Hepatocyte (in vitro differentiated cells): ENCODE data around the gene ADCY9. TPM values are rescaled to one million over a fixed set of nuclear protein-coding genes. Genes with fewer than 3 reads are reported as not detected.

ENCODE experiments used
- DNase-seq: peaks from one replicate; pipeline ENCODE4 v3.0.0-alpha.2; 2016; ENCODE audit warnings: low spot score
- H2AFZ ChIP-seq: fragments of 200-600 bp; sonication (generic); 2 replicates; pipeline ENCODE4 v1.6.0; 2016; ENCODE audit warnings: antibody characterized with exemption, mild to moderate bottlenecking
- H3K27ac ChIP-seq: fragments of 200-600 bp; sonication (generic); 2 replicates; pipeline ENCODE4 v1.5.1; 2016; ENCODE audit warnings: mild to moderate bottlenecking
- H3K27me3 ChIP-seq: fragments of 200-600 bp; sonication (generic); 2 replicates; pipeline ENCODE4 v1.6.1; 2016
- H3K36me3 ChIP-seq: fragments of 200-600 bp; sonication (generic); replicated peaks from 2 replicates; pipeline ENCODE4 v1.5.1; 2016; ENCODE audit warnings: low read depth; ENCODE audit not compliant: insufficient read depth
- H3K4me1 ChIP-seq: fragments of 200-600 bp; sonication (generic); 2 replicates; pipeline ENCODE4 v1.5.1; 2016; ENCODE audit warnings: mild to moderate bottlenecking, moderate library complexity; ENCODE audit not compliant: insufficient read depth
- H3K4me2 ChIP-seq: fragments of 200-600 bp; sonication (generic); 2 replicates; pipeline ENCODE4 v1.6.0; 2016
- H3K4me3 ChIP-seq: fragments of 200-600 bp; sonication (generic); 2 replicates; pipeline ENCODE4 v1.5.1; 2016; ENCODE audit warnings: mild to moderate bottlenecking
- H3K79me2 ChIP-seq: fragments of 200-600 bp; sonication (generic); 2 replicates; pipeline ENCODE4 v1.6.0; 2017; ENCODE audit warnings: mild to moderate bottlenecking
- H3K9me2 ChIP-seq: fragments of 200-600 bp; sonication (generic); replicated peaks from 2 replicates; pipeline ENCODE4 v1.6.0; 2017; ENCODE audit warnings: mild to moderate bottlenecking; ENCODE audit not compliant: insufficient read depth
- H3K9me3 ChIP-seq: fragments of 200-600 bp; sonication (generic); 2 replicates; pipeline ENCODE4 v1.5.1; 2016; ENCODE audit warnings: low read depth, mild to moderate bottlenecking
- H4K20me1 ChIP-seq: fragments of 200-600 bp; sonication (generic); 2 replicates; pipeline ENCODE4 v1.6.0; 2016; ENCODE audit warnings: mild to moderate bottlenecking; ENCODE audit not compliant: insufficient read depth, poor library complexity, severe bottlenecking
- EZH2 ChIP-seq: fragments of 200-600 bp; sonication (generic); IDR thresholded peaks from 2 replicates; pipeline ENCODE4 v1.6.1; 2016; ENCODE audit warnings: antibody characterized with exemption, mild to moderate bottlenecking, borderline replicate concordance
- EZH2phosphoT487 ChIP-seq: fragments of 200-600 bp; sonication (generic); IDR thresholded peaks from one replicate; pipeline ENCODE4 v1.6.1; 2018; ENCODE audit warnings: antibody characterized with exemption, mild to moderate bottlenecking, low read depth, moderate library complexity; ENCODE audit not compliant: unreplicated experiment, severe bottlenecking
- WGBS: methylation state at CpG from one replicate; pipeline ENCODE4 v1.1.6; 2016; ENCODE audit warnings: low lambda C conversion rate; ENCODE audit errors: missing lambda C conversion rate; 5-methylcytosine and 5-hydroxymethylcytosine counted together
- polyA plus RNA-seq: library from polyadenylated mRNA; unstranded; fragments of >200 nt; fragmentation: Nextera tagmentation; extraction: Ambion mirVana; gene quantifications from 2 replicates; pipeline ENCODE4 v1.2.1, GENCODE V29; 2016
- total RNA-seq: library from RNA; depleted of rRNA; stranded (reverse); fragments of >200 nt; gene quantifications from 2 replicates; pipeline ENCODE4 v1.2.3, GENCODE V29; 2014
- TF ChIP-seq, protein P1 (sequence below): fragments of 200-600 bp; sonication (generic); IDR thresholded peaks from 2 replicates; pipeline ENCODE4 v1.5.1; 2016; ENCODE audit warnings: antibody characterized with exemption, mild to moderate bottlenecking; ENCODE audit not compliant: poor library complexity

Gene ADCY9
- total RNA-seq (12.4 and 15.9 TPM in 2 replicates), polyA plus RNA-seq (7.6 and 12.0 TPM in 2 replicates)

DNA sequence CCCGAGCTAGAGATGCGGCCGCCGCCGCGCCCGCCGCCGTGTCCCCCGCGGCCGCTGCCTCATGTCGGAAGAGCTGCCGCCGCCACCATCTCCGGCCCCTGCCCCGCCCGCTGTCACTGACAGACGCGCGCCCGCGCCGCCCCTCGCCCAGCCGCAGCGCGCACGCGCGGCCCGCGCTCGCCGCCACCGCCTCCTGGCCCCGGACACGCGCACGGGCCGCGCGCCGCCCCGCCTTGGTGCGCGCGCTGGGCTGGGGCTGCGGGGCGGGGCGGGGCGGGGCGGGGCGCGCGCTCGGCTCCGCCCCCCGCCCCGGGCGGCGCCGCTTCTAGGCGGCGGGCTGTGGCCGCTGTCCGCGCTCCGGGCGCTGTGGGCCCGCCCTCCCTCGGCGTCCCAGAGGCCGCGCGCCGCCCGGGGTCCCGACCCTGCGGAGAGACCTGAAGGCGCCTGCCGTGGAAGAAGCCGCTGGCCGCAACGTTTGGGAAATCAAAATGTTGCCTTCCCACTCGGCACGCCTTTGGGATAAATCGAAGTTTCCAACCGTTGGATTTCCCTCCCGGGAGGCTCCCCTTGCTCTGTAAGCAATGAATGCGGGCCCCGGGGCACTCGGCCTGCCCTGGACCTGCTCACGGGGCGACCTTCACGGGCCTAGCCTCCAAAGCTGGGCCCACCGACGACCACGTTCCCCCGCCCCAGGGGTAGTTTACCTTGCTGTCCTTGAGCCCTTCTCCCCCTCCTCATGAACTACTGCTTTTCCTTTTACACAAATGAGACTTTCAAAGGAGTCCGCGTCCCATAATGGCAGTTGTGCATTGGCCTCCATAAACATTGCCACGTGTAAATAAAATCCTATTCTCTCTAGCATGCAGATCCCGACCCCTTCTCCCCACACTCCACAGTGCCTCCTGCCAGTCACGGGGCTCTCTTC is at the start of gene ADCY9:
Gene ADCY9, minus strand, starts transcription at position 118 of the 925 bp plus-strand sequence. CDS start 1,000 bp downstream, outside the sequence.
- WGBS: 11% methylated on average over 46 of the region's 105 CpGs
- no peaks in the 10 kb centered on the region for H3K9me2 ChIP-seq
- H3K36me3 ChIP-seq: no peaks in the 10 kb centered on the region
- no peaks in the 10 kb centered on the region for H3K9me3 ChIP-seq
- H3K4me1 ChIP-seq: peaks cover 21% of the 10 kb centered on the region
- peaks cover 5% of the 10 kb centered on the region for H4K20me1 ChIP-seq
- peak within 1 kb of the TSS; percentile 82 for H3K4me3 ChIP-seq
- TF ChIP-seq, protein P1, sequence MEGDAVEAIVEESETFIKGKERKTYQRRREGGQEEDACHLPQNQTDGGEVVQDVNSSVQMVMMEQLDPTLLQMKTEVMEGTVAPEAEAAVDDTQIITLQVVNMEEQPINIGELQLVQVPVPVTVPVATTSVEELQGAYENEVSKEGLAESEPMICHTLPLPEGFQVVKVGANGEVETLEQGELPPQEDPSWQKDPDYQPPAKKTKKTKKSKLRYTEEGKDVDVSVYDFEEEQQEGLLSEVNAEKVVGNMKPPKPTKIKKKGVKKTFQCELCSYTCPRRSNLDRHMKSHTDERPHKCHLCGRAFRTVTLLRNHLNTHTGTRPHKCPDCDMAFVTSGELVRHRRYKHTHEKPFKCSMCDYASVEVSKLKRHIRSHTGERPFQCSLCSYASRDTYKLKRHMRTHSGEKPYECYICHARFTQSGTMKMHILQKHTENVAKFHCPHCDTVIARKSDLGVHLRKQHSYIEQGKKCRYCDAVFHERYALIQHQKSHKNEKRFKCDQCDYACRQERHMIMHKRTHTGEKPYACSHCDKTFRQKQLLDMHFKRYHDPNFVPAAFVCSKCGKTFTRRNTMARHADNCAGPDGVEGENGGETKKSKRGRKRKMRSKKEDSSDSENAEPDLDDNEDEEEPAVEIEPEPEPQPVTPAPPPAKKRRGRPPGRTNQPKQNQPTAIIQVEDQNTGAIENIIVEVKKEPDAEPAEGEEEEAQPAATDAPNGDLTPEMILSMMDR: no peak
- no peak for TF ChIP-seq EZH2
- H3K4me2 ChIP-seq: peak within 1 kb of the TSS; percentile 96
- no peaks in the 10 kb centered on the region for H3K27me3 ChIP-seq
- H3K79me2 ChIP-seq: peaks cover 39% of the 10 kb centered on the region
- H3K27ac ChIP-seq: peak within 1 kb of the TSS; percentile 81
- H2AFZ ChIP-seq: peak within 1 kb of the TSS; percentile 80
- peak; percentile 93 for DNase-seq

DNA sequence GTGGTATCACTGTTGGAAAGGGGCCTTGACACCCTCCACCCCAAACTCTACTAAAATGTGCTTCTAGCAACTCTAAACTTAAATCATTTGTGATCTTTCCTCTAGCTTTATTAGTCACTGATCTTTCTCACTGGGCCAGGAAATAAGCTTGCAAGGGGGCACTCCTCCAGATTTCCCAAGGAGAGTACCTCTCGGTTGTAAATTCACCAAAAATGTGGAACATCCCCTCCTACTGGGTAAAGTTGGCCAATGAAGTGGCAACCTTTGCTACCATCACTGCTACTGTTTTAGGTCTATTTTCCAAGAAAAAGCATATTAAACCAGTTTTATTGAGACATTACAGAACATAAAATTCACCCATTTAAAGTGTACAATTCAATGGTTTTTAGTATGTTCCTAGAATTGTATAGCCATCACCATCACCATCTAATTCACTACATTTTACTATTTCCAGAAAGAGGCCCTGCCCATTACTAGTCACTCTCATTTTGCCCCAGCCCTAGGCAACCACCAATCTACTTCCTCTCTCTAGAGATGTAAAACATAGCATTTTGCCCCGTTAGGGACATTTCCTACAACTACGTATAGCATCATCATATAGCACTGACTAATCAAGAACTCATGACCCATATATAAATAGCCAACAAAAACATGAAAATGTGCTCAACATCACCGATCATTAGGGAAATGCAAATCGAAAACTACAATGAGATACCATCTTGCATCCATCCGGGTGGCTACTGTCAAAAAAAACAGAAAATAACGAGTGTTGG is 44.6 kb upstream of the ADCY9 start:
- Histone ChIP-seq H3K9me2 (no peaks in the 10 kb centered on the region), H3K4me1 (no peaks in the 10 kb centered on the region), H3K36me3 (no peaks in the 10 kb centered on the region), H3K9me3 (no peaks in the 10 kb centered on the region), H2AFZ (no peak overlapping the region), H4K20me1 (no peaks in the 10 kb centered on the region), H3K4me2 (no peak overlapping the region), H3K4me3 (no peak overlapping the region), H3K27ac (no peak overlapping the region), H3K79me2 (no peaks in the 10 kb centered on the region), H3K27me3 (no peaks in the 10 kb centered on the region)
- no peak for DNase-seq
- TF ChIP-seq EZH2: no peak
- no peak for TF ChIP-seq EZH2phosphoT487
- TF ChIP-seq, protein P1: no peak
- WGBS: 96% methylated on average over 7 of the region's 7 CpGs

DNA sequence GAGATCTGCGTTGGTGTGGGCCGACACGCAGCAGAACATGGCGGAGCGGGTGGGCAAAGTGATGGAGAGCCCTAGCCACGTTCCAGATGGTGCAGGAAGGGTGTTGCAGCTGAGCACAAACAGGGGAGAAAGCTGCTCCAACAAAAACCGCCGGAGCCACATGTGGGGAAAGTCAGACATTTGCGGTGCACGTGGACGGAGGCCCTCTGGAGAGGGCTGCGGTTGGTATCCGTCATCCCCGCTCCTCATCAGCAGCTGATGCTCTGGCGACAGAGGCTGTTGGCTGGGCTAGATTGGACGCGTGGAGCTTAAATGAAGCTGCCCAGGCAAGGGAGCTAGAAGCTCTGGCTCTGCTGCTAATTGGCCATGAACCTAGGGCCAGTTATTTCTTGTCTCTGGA is 43.5 kb upstream of the ADCY9 start:
- no peaks in the 10 kb centered on the region for H3K79me2 ChIP-seq
- H2AFZ ChIP-seq: no peak overlapping the region
- TF ChIP-seq, protein P1: no peak
- TF ChIP-seq EZH2phosphoT487 (no peak), EZH2 (no peak)
- H3K4me1 ChIP-seq: no peaks in the 10 kb centered on the region
- DNase-seq: no peak
- no peak overlapping the region for H3K27ac ChIP-seq
- H3K4me2 ChIP-seq: no peak overlapping the region
- no peaks in the 10 kb centered on the region for H4K20me1 ChIP-seq
- H3K9me3 ChIP-seq: no peaks in the 10 kb centered on the region
- no peaks in the 10 kb centered on the region for H3K36me3 ChIP-seq
- no peak overlapping the region for H3K4me3 ChIP-seq
- H3K9me2 ChIP-seq: no peaks in the 10 kb centered on the region
- H3K27me3 ChIP-seq: no peaks in the 10 kb centered on the region
- WGBS: 93% methylated on average over 17 of the region's 17 CpGs
